Measurements from ENCODE around the gene SCN1B.

The SCN1B gene

GRCh38 chr19:35017507-35017906 is 12.8 kb upstream of the SCN1B start:
- Histone ChIP-seq H3K4me1 (ENCODE audit: control insufficient read depth, insufficient read depth, low read length) (no peaks in the 10 kb centered on the region), H3K9me3 (ENCODE audit: control insufficient read depth, low read length) (no peaks in the 10 kb centered on the region), H3K27ac (ENCODE audit: insufficient read depth, low read depth, low read length, poor library complexity, severe bottlenecking) (no peak overlapping the region), H3K4me3 (ENCODE audit: insufficient read depth, low read depth, low read length) (no peak overlapping the region), H3K36me3 (ENCODE audit: control insufficient read depth, insufficient read depth, low read length) (peaks cover 54% of the 10 kb centered on the region), H3K27me3 (ENCODE audit: control insufficient read depth, insufficient read depth, low read length, poor library complexity, severe bottlenecking) (no peaks in the 10 kb centered on the region)
- 92 to 96% methylated on average over 3 of the region's 3 CpGs for WGBS, 2 experiments

DNA sequence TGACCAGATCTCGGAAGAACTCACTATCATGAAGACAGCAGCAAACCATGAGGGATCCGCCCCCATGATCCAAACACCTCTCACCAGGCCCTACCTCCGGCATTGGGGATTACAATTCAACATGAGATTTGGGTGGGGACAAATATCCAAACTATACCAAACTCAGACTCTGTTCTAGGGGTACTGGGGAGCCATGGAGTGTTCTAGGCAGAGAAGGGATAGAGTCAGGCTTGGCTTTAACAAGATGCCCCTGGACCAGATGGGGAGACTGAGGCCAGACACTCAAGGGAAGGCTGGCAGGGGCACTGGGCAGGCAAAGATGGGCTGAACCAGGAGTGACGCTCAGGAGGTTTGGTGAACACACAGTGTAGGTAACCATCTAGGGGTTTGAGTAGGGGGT is 11.9 kb upstream of the SCN1B start:
- no peak overlapping the region for H3K4me3 ChIP-seq (ENCODE audit: insufficient read depth, low read depth, low read length)
- 91 to 96% methylated on average over 4 of the region's 4 CpGs for WGBS, 2 experiments
- H3K27me3 ChIP-seq (ENCODE audit: control insufficient read depth, insufficient read depth, low read length, poor library complexity, severe bottlenecking) = no peaks in the 10 kb centered on the region
- peaks cover 58% of the 10 kb centered on the region for H3K36me3 ChIP-seq (ENCODE audit: control insufficient read depth, insufficient read depth, low read length)
- H3K27ac ChIP-seq (ENCODE audit: insufficient read depth, low read depth, low read length, poor library complexity, severe bottlenecking) = no peak overlapping the region
- H3K9me3 ChIP-seq (ENCODE audit: control insufficient read depth, low read length) = no peaks in the 10 kb centered on the region
- H3K4me1 ChIP-seq (ENCODE audit: control insufficient read depth, insufficient read depth, low read length) = no peaks in the 10 kb centered on the region

GRCh38 chr19:35019144-35019543 is 11.1 kb upstream of the SCN1B start:
- Histone ChIP-seq H3K4me3 (ENCODE audit: insufficient read depth, low read depth, low read length) (no peak overlapping the region), H3K9me3 (ENCODE audit: control insufficient read depth, low read length) (no peaks in the 10 kb centered on the region), H3K27ac (ENCODE audit: insufficient read depth, low read depth, low read length, poor library complexity, severe bottlenecking) (no peak overlapping the region), H3K36me3 (ENCODE audit: control insufficient read depth, insufficient read depth, low read length) (peaks cover 53% of the 10 kb centered on the region), H3K27me3 (ENCODE audit: control insufficient read depth, insufficient read depth, low read length, poor library complexity, severe bottlenecking) (no peaks in the 10 kb centered on the region), H3K4me1 (ENCODE audit: control insufficient read depth, insufficient read depth, low read length) (no peaks in the 10 kb centered on the region)
- WGBS, 2 experiments = 94 to 96% methylated on average over 22 of the region's 22 CpGs

DNA sequence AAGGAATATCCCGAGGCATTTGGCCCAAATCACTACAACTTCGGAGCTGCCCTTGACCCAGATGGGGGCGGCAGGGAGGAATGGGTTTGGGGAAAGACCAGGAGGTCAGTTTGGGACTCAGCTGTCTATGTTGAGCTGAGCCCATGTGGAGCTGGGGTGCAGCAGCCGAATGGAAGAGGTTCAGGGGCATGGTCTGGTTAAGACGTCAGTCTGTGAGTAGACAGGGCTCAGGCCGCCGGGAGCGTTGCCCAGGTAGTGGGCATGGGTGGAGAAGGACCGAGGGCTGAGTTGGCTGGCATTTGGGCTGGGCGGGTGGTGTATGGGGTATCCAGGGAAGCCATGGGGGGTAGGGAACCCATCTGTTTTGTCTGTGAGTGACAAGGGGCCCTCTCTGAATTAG is 9.3 kb upstream of the SCN1B start:
- H3K27ac ChIP-seq (ENCODE audit: insufficient read depth, low read depth, low read length, poor library complexity, severe bottlenecking) = no peak overlapping the region
- WGBS, 2 experiments = 95 to 97% methylated on average over 10 of the region's 10 CpGs

GRCh38 chr19:35021596-35021995 is 8.7 kb upstream of the SCN1B start:
- Histone ChIP-seq H3K36me3 (ENCODE audit: control insufficient read depth, insufficient read depth, low read length) (peaks cover 47% of the 10 kb centered on the region), H3K9me3 (ENCODE audit: control insufficient read depth, low read length) (no peaks in the 10 kb centered on the region), H3K4me1 (ENCODE audit: control insufficient read depth, insufficient read depth, low read length) (no peaks in the 10 kb centered on the region), H3K27ac (ENCODE audit: insufficient read depth, low read depth, low read length, poor library complexity, severe bottlenecking) (no peak overlapping the region), H3K4me3 (ENCODE audit: insufficient read depth, low read depth, low read length) (no peak overlapping the region), H3K27me3 (ENCODE audit: control insufficient read depth, insufficient read depth, low read length, poor library complexity, severe bottlenecking) (no peaks in the 10 kb centered on the region)
- 96 to 97% methylated on average over 25 of the region's 25 CpGs for WGBS, 2 experiments

More for the DNA sequence above, 9.3 kb upstream of the SCN1B start:
- H3K4me3 ChIP-seq (ENCODE audit: insufficient read depth, low read depth, low read length) = no peak overlapping the region
- no peaks in the 10 kb centered on the region for H3K9me3 ChIP-seq (ENCODE audit: control insufficient read depth, low read length)
- H3K27me3 ChIP-seq (ENCODE audit: control insufficient read depth, insufficient read depth, low read length, poor library complexity, severe bottlenecking) = no peaks in the 10 kb centered on the region
- no peaks in the 10 kb centered on the region for H3K4me1 ChIP-seq (ENCODE audit: control insufficient read depth, insufficient read depth, low read length)
- H3K36me3 ChIP-seq (ENCODE audit: control insufficient read depth, insufficient read depth, low read length) = peaks cover 49% of the 10 kb centered on the region

GRCh38 chr19:35022460-35022859 is 7.8 kb upstream of the SCN1B start:
- Histone ChIP-seq H3K4me1 (ENCODE audit: control insufficient read depth, insufficient read depth, low read length) (no peaks in the 10 kb centered on the region), H3K27me3 (ENCODE audit: control insufficient read depth, insufficient read depth, low read length, poor library complexity, severe bottlenecking) (no peaks in the 10 kb centered on the region), H3K36me3 (ENCODE audit: control insufficient read depth, insufficient read depth, low read length) (peaks cover 42% of the 10 kb centered on the region), H3K4me3 (ENCODE audit: insufficient read depth, low read depth, low read length) (no peak overlapping the region), H3K27ac (ENCODE audit: insufficient read depth, low read depth, low read length, poor library complexity, severe bottlenecking) (no peak overlapping the region), H3K9me3 (ENCODE audit: control insufficient read depth, low read length) (no peaks in the 10 kb centered on the region)
- WGBS, 2 experiments = 93% methylated on average over 14 of the region's 14 CpGs

GRCh38 chr19:35023428-35023827 is 6.8 kb upstream of the SCN1B start:
- Histone ChIP-seq H3K4me3 (ENCODE audit: insufficient read depth, low read depth, low read length) (no peak overlapping the region), H3K27me3 (ENCODE audit: control insufficient read depth, insufficient read depth, low read length, poor library complexity, severe bottlenecking) (no peaks in the 10 kb centered on the region), H3K27ac (ENCODE audit: insufficient read depth, low read depth, low read length, poor library complexity, severe bottlenecking) (no peak overlapping the region), H3K4me1 (ENCODE audit: control insufficient read depth, insufficient read depth, low read length) (no peaks in the 10 kb centered on the region), H3K9me3 (ENCODE audit: control insufficient read depth, low read length) (no peaks in the 10 kb centered on the region), H3K36me3 (ENCODE audit: control insufficient read depth, insufficient read depth, low read length) (peaks cover 45% of the 10 kb centered on the region)
- WGBS, 2 experiments = 95% methylated on average over 19 of the region's 19 CpGs

DNA sequence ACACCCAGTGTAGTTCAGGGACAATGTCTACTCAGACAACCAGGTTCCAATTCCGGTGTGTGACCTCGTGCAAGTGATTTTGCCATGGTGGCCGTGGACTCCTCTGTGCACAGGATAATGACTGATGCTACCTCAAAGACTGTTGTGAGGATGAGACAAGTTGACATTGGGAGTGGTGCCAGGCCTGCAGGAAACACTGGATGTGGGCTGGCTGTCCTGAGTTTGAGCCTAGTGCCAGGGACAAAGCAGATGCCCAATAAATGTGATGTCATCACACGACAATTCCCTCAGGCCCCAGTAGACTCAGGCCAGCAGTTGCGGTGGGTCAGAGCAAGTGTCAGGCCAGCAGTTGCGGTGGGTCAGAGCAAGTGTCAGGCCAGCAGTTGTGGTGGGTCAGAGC is 6.2 kb upstream of the SCN1B start:
- Histone ChIP-seq H3K4me1 (ENCODE audit: control insufficient read depth, insufficient read depth, low read length) (no peaks in the 10 kb centered on the region), H3K36me3 (ENCODE audit: control insufficient read depth, insufficient read depth, low read length) (peaks cover 41% of the 10 kb centered on the region), H3K4me3 (ENCODE audit: insufficient read depth, low read depth, low read length) (no peak overlapping the region), H3K27me3 (ENCODE audit: control insufficient read depth, insufficient read depth, low read length, poor library complexity, severe bottlenecking) (peaks cover under 1% of the 10 kb centered on the region), H3K9me3 (ENCODE audit: control insufficient read depth, low read length) (no peaks in the 10 kb centered on the region), H3K27ac (ENCODE audit: insufficient read depth, low read depth, low read length, poor library complexity, severe bottlenecking) (no peak overlapping the region)
- WGBS, 2 experiments = 96 to 97% methylated on average over 6 of the region's 6 CpGs

DNA sequence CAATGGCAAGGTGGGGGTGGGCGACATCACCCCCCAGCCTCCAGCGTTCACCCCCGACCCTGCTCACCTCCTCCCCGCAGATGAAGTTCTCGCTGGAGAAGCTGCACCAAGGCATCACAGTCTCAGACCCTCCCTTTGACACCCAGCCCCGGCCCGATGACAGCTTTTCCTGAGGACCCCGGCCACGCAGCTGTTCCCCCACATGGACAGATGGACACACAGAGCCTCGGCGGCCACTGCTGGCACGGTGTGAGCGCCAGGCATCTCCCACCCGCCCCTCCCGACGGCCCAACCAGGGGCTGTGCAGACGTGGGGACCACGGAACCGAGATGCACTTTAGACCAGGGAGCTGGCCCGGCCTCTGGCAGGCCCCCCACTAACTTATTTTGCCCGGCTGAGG is 4.3 kb upstream of the SCN1B start:
- no peak overlapping the region for H3K27ac ChIP-seq (ENCODE audit: insufficient read depth, low read depth, low read length, poor library complexity, severe bottlenecking)
- peaks cover 28% of the 10 kb centered on the region for H3K36me3 ChIP-seq (ENCODE audit: control insufficient read depth, insufficient read depth, low read length)
- H3K4me1 ChIP-seq (ENCODE audit: control insufficient read depth, insufficient read depth, low read length) = no peaks in the 10 kb centered on the region
- WGBS, 2 experiments = 94 to 95% methylated on average over 21 of the region's 21 CpGs
- peaks cover 17% of the 10 kb centered on the region for H3K27me3 ChIP-seq (ENCODE audit: control insufficient read depth, insufficient read depth, low read length, poor library complexity, severe bottlenecking)
- no peak overlapping the region for H3K4me3 ChIP-seq (ENCODE audit: insufficient read depth, low read depth, low read length)
- H3K9me3 ChIP-seq (ENCODE audit: control insufficient read depth, low read length) = no peaks in the 10 kb centered on the region

GRCh38 chr19:35026418-35026817 is 3.9 kb upstream of the SCN1B start:
- Histone ChIP-seq H3K4me1 (ENCODE audit: control insufficient read depth, insufficient read depth, low read length) (no peaks in the 10 kb centered on the region), H3K9me3 (ENCODE audit: control insufficient read depth, low read length) (no peaks in the 10 kb centered on the region), H3K4me3 (ENCODE audit: insufficient read depth, low read depth, low read length) (no peak overlapping the region), H3K27me3 (ENCODE audit: control insufficient read depth, insufficient read depth, low read length, poor library complexity, severe bottlenecking) (peaks cover 21% of the 10 kb centered on the region), H3K27ac (ENCODE audit: insufficient read depth, low read depth, low read length, poor library complexity, severe bottlenecking) (no peak overlapping the region), H3K36me3 (ENCODE audit: control insufficient read depth, insufficient read depth, low read length) (peaks cover 25% of the 10 kb centered on the region)
- 92% methylated on average over 6 of the region's 6 CpGs for WGBS, 2 experiments

GRCh38 chr19:35027009-35027408 is 3.3 kb upstream of the SCN1B start:
- Histone ChIP-seq H3K9me3 (ENCODE audit: control insufficient read depth, low read length) (no peaks in the 10 kb centered on the region), H3K4me1 (ENCODE audit: control insufficient read depth, insufficient read depth, low read length) (no peaks in the 10 kb centered on the region), H3K4me3 (ENCODE audit: insufficient read depth, low read depth, low read length) (no peak overlapping the region), H3K27ac (ENCODE audit: insufficient read depth, low read depth, low read length, poor library complexity, severe bottlenecking) (no peak overlapping the region), H3K36me3 (ENCODE audit: control insufficient read depth, insufficient read depth, low read length) (peaks cover 20% of the 10 kb centered on the region), H3K27me3 (ENCODE audit: control insufficient read depth, insufficient read depth, low read length, poor library complexity, severe bottlenecking) (peaks cover 27% of the 10 kb centered on the region)
- 96 to 97% methylated on average over 8 of the region's 8 CpGs for WGBS, 2 experiments

Data from ectodermal cell (in vitro differentiated cells).